ENCODE measurements around the gene TRIM40.

DNA sequence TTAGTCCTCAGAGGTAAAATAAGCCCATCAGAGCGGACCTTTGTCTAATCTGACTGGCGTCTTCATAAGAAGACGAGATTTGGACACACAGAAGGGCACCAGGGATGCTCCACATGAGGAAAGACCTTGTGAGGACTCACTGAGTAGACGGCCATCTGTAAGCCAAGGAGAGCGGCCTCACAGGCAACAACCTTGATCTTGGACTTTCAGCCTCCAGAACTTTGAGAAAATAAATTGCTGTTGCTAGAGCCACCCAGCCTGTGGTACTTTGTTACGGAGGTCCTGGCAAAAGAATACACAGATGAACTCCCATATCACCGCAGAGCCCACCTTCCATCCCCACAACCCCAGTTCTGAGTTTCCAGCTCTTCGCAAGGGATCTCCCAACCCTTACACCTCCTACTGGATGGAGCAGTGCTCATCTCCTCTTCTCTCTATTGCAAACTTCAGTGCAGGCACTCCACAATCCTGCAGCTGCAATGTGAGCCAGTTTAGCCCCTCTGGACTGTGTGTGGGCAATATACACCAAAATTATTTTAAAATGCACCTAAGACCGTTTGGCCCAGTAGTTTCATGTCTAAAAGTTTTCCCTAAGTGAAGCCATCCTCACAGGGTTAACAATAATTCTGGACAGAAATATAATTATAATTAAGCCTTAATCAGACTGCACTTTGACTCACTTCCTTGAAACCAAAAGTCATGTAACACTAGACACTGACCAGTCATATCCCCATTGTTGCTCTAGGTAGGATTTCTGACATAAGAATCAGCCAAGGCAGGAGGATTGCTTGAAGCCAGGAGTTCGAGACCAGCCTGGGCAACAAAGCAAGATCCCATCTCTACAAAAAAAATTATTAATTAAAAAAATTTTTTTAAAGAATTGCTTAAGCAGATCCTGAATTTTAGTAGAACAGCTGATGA, 14.2 kb upstream of the TRIM40 start:
- TF ChIP-seq, protein P1, sequence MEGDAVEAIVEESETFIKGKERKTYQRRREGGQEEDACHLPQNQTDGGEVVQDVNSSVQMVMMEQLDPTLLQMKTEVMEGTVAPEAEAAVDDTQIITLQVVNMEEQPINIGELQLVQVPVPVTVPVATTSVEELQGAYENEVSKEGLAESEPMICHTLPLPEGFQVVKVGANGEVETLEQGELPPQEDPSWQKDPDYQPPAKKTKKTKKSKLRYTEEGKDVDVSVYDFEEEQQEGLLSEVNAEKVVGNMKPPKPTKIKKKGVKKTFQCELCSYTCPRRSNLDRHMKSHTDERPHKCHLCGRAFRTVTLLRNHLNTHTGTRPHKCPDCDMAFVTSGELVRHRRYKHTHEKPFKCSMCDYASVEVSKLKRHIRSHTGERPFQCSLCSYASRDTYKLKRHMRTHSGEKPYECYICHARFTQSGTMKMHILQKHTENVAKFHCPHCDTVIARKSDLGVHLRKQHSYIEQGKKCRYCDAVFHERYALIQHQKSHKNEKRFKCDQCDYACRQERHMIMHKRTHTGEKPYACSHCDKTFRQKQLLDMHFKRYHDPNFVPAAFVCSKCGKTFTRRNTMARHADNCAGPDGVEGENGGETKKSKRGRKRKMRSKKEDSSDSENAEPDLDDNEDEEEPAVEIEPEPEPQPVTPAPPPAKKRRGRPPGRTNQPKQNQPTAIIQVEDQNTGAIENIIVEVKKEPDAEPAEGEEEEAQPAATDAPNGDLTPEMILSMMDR (IDR thresholded peaks at IDR 0.05), result no peak
- TF ChIP-seq POLR2A (IDR thresholded peaks at IDR 0.05), result no peak
